Measurements from ENCODE around the gene ATP5F1E. TPM values are rescaled to one million over a fixed set of nuclear protein-coding genes. Genes with fewer than 3 reads are reported as not detected.

The ATP5F1E gene
- total and polyA plus RNA-seq, 9 of the 15 experiments (the other 6 are each of a cell fraction or from before 2014, with no cell fraction given), result 60.3 to 162 (median 113) TPM

DNA sequence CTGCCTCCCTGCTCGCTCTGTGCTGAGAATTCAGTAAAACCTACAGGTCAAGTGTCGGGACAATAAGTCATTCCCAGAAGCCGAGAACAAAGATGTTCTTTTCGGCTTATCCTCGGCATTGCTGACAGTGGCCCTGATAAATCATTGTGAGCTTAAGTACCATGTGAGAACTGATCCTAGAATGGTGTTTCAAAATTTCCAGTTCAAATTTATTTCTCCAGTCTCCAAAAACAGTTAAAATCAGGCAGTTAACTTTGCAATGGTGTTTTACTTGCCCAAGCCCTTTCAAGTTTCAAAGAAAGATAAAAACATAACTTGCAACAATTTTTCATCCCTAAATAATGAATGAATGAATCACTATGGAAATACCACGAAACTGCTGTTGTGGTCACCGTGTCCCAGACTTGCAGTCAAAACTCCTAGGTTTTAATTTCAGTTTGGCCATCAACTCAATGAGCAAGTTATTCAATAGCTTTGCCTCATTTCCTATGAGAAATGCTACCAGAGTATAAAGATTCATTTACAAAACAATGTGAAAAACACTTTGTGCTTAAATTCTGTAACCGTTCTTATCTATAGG lies 4.3 kb downstream of the ATP5F1E start (continued):
- TF ChIP-seq, protein P1, sequence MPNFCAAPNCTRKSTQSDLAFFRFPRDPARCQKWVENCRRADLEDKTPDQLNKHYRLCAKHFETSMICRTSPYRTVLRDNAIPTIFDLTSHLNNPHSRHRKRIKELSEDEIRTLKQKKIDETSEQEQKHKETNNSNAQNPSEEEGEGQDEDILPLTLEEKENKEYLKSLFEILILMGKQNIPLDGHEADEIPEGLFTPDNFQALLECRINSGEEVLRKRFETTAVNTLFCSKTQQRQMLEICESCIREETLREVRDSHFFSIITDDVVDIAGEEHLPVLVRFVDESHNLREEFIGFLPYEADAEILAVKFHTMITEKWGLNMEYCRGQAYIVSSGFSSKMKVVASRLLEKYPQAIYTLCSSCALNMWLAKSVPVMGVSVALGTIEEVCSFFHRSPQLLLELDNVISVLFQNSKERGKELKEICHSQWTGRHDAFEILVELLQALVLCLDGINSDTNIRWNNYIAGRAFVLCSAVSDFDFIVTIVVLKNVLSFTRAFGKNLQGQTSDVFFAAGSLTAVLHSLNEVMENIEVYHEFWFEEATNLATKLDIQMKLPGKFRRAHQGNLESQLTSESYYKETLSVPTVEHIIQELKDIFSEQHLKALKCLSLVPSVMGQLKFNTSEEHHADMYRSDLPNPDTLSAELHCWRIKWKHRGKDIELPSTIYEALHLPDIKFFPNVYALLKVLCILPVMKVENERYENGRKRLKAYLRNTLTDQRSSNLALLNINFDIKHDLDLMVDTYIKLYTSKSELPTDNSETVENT (CRISPR knock-in tag; IDR thresholded peaks at IDR 0.05), result no peak
- TF ChIP-seq ZBTB8A (IDR thresholded peaks at IDR 0.05; ENCODE audit: partially characterized antibody), result no peak
- no peak for TF ChIP-seq ZNF239 (CRISPR knock-in tag; IDR thresholded peaks at IDR 0.05)

GRCh38 chr20:59026904-59027740 lies 5.0 kb downstream of the ATP5F1E start:
- Histone ChIP-seq H3K9ac (ENCODE audit: insufficient read depth in 1 of 2, low read depth in 2 of 2, low read length in 2 of 2) (peak overlapping the region in 1 of 2 experiments; percentile 31; a peak in 1 of 4 replicates), H3K27ac (ENCODE audit: extremely low read depth, low read depth, low read length) (no peak overlapping the region), H3K4me2 (ENCODE audit: insufficient read depth, low read length) (no peak overlapping the region), H3K4me3 (no peak overlapping the region), H3K27me3 (ENCODE audit: control insufficient read depth in 2 of 2, insufficient read depth in 2 of 2, low read length in 2 of 2) (no peaks in the 10 kb centered on the region), H3K36me3 (ENCODE audit: control insufficient read depth, insufficient read depth, low read length) (peaks cover 94% of the 10 kb centered on the region), H3K4me1 (replicated peaks in 1 of 2; ENCODE audit: control insufficient read depth in 2 of 2, insufficient read depth in 2 of 2, low read length in 2 of 2) (peaks cover 26% of the 10 kb centered on the region in 2 experiments; a peak in 4 of 5 replicates), H3K9me3 (replicated peaks; ENCODE audit: control insufficient read depth, insufficient read depth, low read depth, low read length) (no peaks in the 10 kb centered on the region), H3K9me1 (ENCODE audit: control insufficient read depth, insufficient read depth, low read length) (no peaks in the 10 kb centered on the region), H3K79me2 (ENCODE audit: control insufficient read depth, insufficient read depth, low read length) (peaks cover 97% of the 10 kb centered on the region), H2AFZ (ENCODE audit: low read depth, low read length) (no peak overlapping the region), H4K20me1 (replicated peaks; ENCODE audit: control insufficient read depth, insufficient read depth, low read length) (no peaks in the 10 kb centered on the region; the same call in 1 of the 2 replicates)
- DNase-seq (ENCODE audit: extremely low read depth in 1 of 4, low spot score in 3 of 4), result no peak
- in situ Hi-C loops (cut with MboI), result no loop called here
- ChIA-PET CTCF (ENCODE audit: low intra/inter-chr PET ratio) (no interaction called here), POLR2A (interaction anchor here (1.0 to 1.2 kb wide), 2 partner anchors 9 to 26 kb away, joined by 3 to 5 read pairs; no protein-coding TSS in a partner anchor)
- no TSS peak for BruUV-seq (replicated peaks)
- WGBS (ENCODE audit: insufficient coverage, low coverage, missing lambda C conversion rate), result 91% methylated on average over 5 of the region's 5 CpGs
- no peak for ATAC-seq
- intact Hi-C loops (cut with micrococcal nuclease), result no loop called here
- no peak for FAIRE-seq
- TF ChIP-seq CBX5 (IDR thresholded peaks at IDR 0.05; ENCODE audit: borderline replicate concordance, low read depth) (no peak), EWSR1 (IDR thresholded peaks at IDR 0.05; ENCODE audit: borderline replicate concordance, low read depth, partially characterized antibody) (peak; percentile 34), ATF7 (IDR thresholded peaks at IDR 0.05) (no peak), ATF1 (CRISPR knock-in tag; IDR thresholded peaks at IDR 0.05) (no peak), ATF1 (tag; IDR thresholded peaks at IDR 0.05) (no peak), POLR2A (conservative IDR thresholded peaks at IDR 0.05) (peak; percentile 61; the same call in 1 of the 2 replicates), SUPT5H (IDR thresholded peaks at IDR 0.05) (peak; percentile 56; the same call in 1 of the 2 replicates), POLR2B (IDR thresholded peaks at IDR 0.05; ENCODE audit: low read depth, partially characterized antibody) (peak; percentile 28), SRF (CRISPR knock-in tag; IDR thresholded peaks at IDR 0.05) (no peak), XRCC3 (IDR thresholded peaks at IDR 0.05) (no peak), PHTF2 (CRISPR knock-in tag; IDR thresholded peaks at IDR 0.05) (no peak), THRB (CRISPR knock-in tag; conservative IDR thresholded peaks at IDR 0.05) (0 out of 2 replicates have a peak, but pooled peaks have one; percentile 16), FOS (IDR thresholded peaks at IDR 0.05; ENCODE audit: extremely low read depth, insufficient read length) (no peak)
- TF ChIP-seq, protein P2, sequence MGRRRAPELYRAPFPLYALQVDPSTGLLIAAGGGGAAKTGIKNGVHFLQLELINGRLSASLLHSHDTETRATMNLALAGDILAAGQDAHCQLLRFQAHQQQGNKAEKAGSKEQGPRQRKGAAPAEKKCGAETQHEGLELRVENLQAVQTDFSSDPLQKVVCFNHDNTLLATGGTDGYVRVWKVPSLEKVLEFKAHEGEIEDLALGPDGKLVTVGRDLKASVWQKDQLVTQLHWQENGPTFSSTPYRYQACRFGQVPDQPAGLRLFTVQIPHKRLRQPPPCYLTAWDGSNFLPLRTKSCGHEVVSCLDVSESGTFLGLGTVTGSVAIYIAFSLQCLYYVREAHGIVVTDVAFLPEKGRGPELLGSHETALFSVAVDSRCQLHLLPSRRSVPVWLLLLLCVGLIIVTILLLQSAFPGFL (CRISPR knock-in tag; IDR thresholded peaks at IDR 0.05), result no peak
